Loucy (cell line): ENCODE data around the gene KCNJ15.
"Not testable (repeated sequence)": the region's sequence is repeated elsewhere in the genome, so short reads cannot be mapped to it uniquely, and the experiment has no call there.

ENCODE experiments used
- H2AFZ ChIP-seq: fragments of 200-600 bp; sonication (generic); 2 replicates; pipeline ENCODE4 v1.6.0; 2016; ENCODE audit warnings: antibody characterized with exemption, mild to moderate bottlenecking, low read length, moderate library complexity
- H3F3A ChIP-seq: fragments of 200-600 bp; 2 replicates; pipeline ENCODE4 v1.6.0; 2016; ENCODE audit warnings: antibody characterized with exemption, low read depth, mild to moderate bottlenecking
- H3K27me3 ChIP-seq: fragments of 200-600 bp; sonication (generic); 2 replicates; pipeline ENCODE4 v1.6.1; 2014; ENCODE audit warnings: low read length, mild to moderate bottlenecking; ENCODE audit not compliant: insufficient read depth, poor library complexity, severe bottlenecking
- H3K36me3 ChIP-seq: fragments of 200-600 bp; sonication (generic); 2 replicates; pipeline ENCODE4 v1.6.1; 2016; ENCODE audit warnings: low read length; ENCODE audit not compliant: insufficient read depth
- H3K4me1 ChIP-seq: fragments of 200-600 bp; sonication (generic); 2 replicates; pipeline ENCODE4 v1.5.1; 2014; ENCODE audit warnings: low read length, mild to moderate bottlenecking; ENCODE audit not compliant: insufficient read depth, poor library complexity, severe bottlenecking
- H3K4me2 ChIP-seq: fragments of 200-600 bp; sonication (generic); 2 replicates; pipeline ENCODE4 v1.6.0; 2014; ENCODE audit warnings: antibody characterized with exemption, low read length, low read depth, mild to moderate bottlenecking; ENCODE audit not compliant: poor library complexity, severe bottlenecking
- H3K4me3 ChIP-seq: fragments of 200-600 bp; sonication (generic); 2 replicates; pipeline ENCODE4 v1.5.1; 2014; ENCODE audit warnings: low read length, mild to moderate bottlenecking, mixed read lengths; ENCODE audit not compliant: poor library complexity, severe bottlenecking
- H3K79me2 ChIP-seq: fragments of 200-600 bp; sonication (generic); 2 replicates; pipeline ENCODE4 v1.6.1; 2014; ENCODE audit warnings: low read length; ENCODE audit not compliant: insufficient read depth
- H3K9ac ChIP-seq: fragments of 200-600 bp; sonication (generic); 2 replicates; pipeline ENCODE4 v1.6.0; 2014; ENCODE audit warnings: mild to moderate bottlenecking, low read depth, low read length, moderate library complexity; ENCODE audit not compliant: poor library complexity, severe bottlenecking
- H3K9me2 ChIP-seq: fragments of 200-600 bp; sonication (generic); replicated peaks from 2 replicates; pipeline ENCODE4 v1.6.1; 2016; ENCODE audit warnings: low read depth, low read length, mixed read lengths
- H3K9me3 ChIP-seq: fragments of 200-600 bp; sonication (generic); 2 replicates; pipeline ENCODE4 v1.6.1; 2014; ENCODE audit warnings: mild to moderate bottlenecking, antibody characterized with exemption, low read length, low read depth; ENCODE audit not compliant: insufficient read depth
- H4K20me1 ChIP-seq: fragments of 200-600 bp; sonication (generic); 2 replicates; pipeline ENCODE4 v1.6.0; 2014; ENCODE audit warnings: antibody characterized with exemption, low read length, mild to moderate bottlenecking; ENCODE audit not compliant: insufficient read depth, poor library complexity, severe bottlenecking
- EZH2phosphoT487 ChIP-seq: fragments of 200-600 bp; IDR thresholded peaks from 2 replicates; pipeline ENCODE4 v1.6.1; 2018; ENCODE audit warnings: antibody characterized with exemption, mild to moderate bottlenecking, moderate library complexity, borderline replicate concordance
- TF ChIP-seq, protein P1 (sequence below): fragments of 200-600 bp; sonication (generic); conservative IDR thresholded peaks from 2 replicates; pipeline ENCODE4 v1.5.1; 2014; ENCODE audit warnings: mild to moderate bottlenecking, antibody characterized with exemption, low read length

Gene KCNJ15

DNA sequence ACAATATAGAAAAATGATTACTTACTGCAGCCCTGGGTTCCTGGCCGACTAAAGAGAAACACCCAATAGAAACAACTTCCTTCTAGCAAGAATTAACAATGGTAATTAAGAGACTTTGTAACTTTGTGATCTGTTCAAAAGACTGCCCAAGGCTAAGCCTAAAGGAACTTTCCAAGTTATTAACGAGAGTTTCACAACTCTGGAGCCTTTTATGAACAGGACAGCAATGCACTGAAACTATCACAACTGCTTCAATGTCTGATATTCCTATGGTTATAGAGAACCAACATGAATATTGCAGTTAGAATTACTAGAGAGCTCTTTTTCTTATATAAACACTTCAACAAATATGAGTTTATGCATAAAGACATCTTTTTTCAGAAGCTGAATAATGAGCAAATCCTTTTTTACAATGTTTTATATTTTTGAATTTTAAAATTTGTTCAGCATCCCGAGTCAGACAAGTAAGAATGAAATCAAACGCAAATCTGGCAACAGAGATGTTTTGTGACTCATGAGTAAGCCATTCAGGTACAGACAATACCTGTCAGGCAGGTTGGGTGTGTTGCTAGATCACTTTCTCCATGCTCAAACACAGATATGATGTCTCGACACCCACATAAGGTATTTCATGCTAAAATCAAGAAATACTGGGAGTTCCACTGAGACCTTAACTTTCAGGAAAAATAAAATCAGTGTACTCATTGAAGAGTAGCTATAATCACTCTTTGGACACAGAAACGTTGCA, 22.2 kb upstream of the KCNJ15 start:
- Histone ChIP-seq H4K20me1 (no peaks in the 10 kb centered on the region), H3K9me2 (no peaks in the 10 kb centered on the region), H3K9ac (no peak overlapping the region), H3K4me3 (no peak overlapping the region), H3K79me2 (no peaks in the 10 kb centered on the region), H2AFZ (no peak overlapping the region), H3K4me2 (no peak overlapping the region), H3K9me3 (peaks cover 14% of the 10 kb centered on the region; the same call in 1 of the 2 replicates), H3F3A (no peaks in the 10 kb centered on the region), H3K36me3 (no peaks in the 10 kb centered on the region), H3K4me1 (no peaks in the 10 kb centered on the region), H3K27me3 (no peaks in the 10 kb centered on the region)
- TF ChIP-seq, protein P1, sequence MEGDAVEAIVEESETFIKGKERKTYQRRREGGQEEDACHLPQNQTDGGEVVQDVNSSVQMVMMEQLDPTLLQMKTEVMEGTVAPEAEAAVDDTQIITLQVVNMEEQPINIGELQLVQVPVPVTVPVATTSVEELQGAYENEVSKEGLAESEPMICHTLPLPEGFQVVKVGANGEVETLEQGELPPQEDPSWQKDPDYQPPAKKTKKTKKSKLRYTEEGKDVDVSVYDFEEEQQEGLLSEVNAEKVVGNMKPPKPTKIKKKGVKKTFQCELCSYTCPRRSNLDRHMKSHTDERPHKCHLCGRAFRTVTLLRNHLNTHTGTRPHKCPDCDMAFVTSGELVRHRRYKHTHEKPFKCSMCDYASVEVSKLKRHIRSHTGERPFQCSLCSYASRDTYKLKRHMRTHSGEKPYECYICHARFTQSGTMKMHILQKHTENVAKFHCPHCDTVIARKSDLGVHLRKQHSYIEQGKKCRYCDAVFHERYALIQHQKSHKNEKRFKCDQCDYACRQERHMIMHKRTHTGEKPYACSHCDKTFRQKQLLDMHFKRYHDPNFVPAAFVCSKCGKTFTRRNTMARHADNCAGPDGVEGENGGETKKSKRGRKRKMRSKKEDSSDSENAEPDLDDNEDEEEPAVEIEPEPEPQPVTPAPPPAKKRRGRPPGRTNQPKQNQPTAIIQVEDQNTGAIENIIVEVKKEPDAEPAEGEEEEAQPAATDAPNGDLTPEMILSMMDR: no peak
- no peak for TF ChIP-seq EZH2phosphoT487

DNA sequence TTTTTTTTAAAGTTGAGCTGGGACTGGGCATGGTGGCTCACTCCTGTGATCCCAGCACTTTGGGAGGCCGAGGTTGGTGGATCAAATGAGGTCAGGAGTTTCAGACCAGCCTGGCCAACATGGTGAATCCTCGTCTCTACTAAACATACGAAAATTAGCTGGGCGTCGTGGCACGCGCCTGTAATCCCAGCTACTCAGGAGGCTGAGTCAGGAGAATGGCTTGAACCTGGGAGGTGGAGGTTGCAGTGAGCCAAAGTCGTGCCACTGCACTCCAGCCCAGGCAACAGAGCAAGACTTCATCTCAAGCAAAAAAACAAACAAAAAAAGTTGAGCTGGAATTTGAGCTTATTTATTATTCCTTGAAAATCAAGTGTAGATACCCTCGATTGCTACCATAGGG, 21.5 kb upstream of the KCNJ15 start:
- H3K36me3 ChIP-seq, H2AFZ ChIP-seq, H3K4me2 ChIP-seq, H3F3A ChIP-seq, H3K79me2 ChIP-seq, H3K4me1 ChIP-seq, H3K9me3 ChIP-seq, H3K4me3 ChIP-seq, H3K27me3 ChIP-seq, H3K9me2 ChIP-seq, H3K9ac ChIP-seq, H4K20me1 ChIP-seq: not testable (repeated sequence)

DNA sequence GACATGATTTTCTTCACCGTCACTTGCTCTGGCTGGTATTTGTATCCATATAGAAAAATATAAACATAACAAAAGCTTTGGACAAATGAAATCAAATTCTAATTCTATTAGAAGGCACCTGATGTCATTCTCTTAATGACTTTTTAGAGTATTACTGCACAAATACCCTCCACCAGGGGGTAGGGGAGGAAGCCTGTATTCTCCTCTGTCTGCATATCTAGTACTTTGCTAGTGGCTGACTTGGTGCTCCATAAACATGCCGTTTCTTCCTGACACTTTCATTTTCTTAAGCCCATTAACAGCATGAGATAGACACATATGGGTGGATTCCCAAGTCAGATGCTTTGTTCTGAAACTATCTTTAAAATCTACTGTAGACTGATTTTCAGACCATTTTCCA, 20.6 kb upstream of the KCNJ15 start:
- Histone ChIP-seq H3K9ac (no peak overlapping the region), H3K4me3 (no peak overlapping the region), H3K27me3 (no peaks in the 10 kb centered on the region), H3K79me2 (no peaks in the 10 kb centered on the region), H3F3A (no peaks in the 10 kb centered on the region), H3K36me3 (no peaks in the 10 kb centered on the region), H4K20me1 (no peaks in the 10 kb centered on the region), H3K9me2 (no peaks in the 10 kb centered on the region), H2AFZ (no peak overlapping the region), H3K4me2 (no peak overlapping the region), H3K9me3 (no peaks in the 10 kb centered on the region), H3K4me1 (no peaks in the 10 kb centered on the region)
- TF ChIP-seq, protein P1: no peak
- no peak for TF ChIP-seq EZH2phosphoT487

DNA sequence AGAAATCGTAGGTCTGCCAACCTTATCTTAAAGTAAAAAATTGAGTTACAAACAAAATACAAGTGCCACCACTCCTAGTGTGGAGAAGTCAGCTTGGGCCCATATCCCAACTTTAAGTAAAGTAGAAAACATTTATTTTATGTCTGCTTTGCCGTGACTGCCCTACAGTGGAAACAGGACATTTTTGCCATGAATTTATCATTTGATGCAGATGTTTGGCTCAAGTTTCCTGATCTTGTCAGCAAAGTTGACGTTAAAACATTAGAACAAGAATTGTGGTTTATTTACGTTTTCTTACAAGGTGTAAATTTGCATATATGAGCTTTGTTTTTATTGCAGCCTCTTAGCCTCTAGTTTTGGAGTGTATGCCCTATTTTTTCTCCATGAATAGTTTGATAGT, 17.1 kb upstream of the KCNJ15 start:
- H3K27me3 ChIP-seq: no peaks in the 10 kb centered on the region
- TF ChIP-seq EZH2phosphoT487: no peak
- TF ChIP-seq, protein P1: no peak
- no peaks in the 10 kb centered on the region for H3K9me3 ChIP-seq
- H2AFZ ChIP-seq: no peak overlapping the region
- H3F3A ChIP-seq: no peaks in the 10 kb centered on the region
- H3K9me2 ChIP-seq: no peaks in the 10 kb centered on the region
- no peak overlapping the region for H3K9ac ChIP-seq
- no peak overlapping the region for H3K4me2 ChIP-seq
- no peak overlapping the region for H3K4me3 ChIP-seq
- H3K79me2 ChIP-seq: no peaks in the 10 kb centered on the region
- no peaks in the 10 kb centered on the region for H3K36me3 ChIP-seq
- H4K20me1 ChIP-seq: no peaks in the 10 kb centered on the region
- peaks cover 4% of the 10 kb centered on the region for H3K4me1 ChIP-seq
